GM21526 (cell line): ENCODE measurements around the gene KLRD1.
A peak's percentile ranks its signal among the peaks of the same experiment; 100 is the strongest.
"Not testable (repeated sequence)": the region's sequence is repeated elsewhere in the genome, so short reads cannot be mapped to it uniquely, and the experiment has no call there.

ENCODE experiments used
- ATAC-seq: cut with Tn5 transposase; IDR thresholded peaks from one replicate; pipeline ENCODE4 v1.9.1; 2021; ENCODE audit warnings: moderate library complexity; ENCODE audit not compliant: unreplicated experiment, low FRiP score

Gene KLRD1

GRCh38 chr12:10336196-10336595 lies 28.5 kb downstream of the KLRD1 start:
- not testable (repeated sequence) for ATAC-seq

- ATAC-seq, result not testable (repeated sequence)
These were observed 30.8 kb downstream of the KLRD1 start for GRCh38 chr12:10338470-10338869.

GRCh38 chr12:10339053-10339840 lies 31.6 kb downstream of the KLRD1 start:
- ATAC-seq, result no peak

GRCh38 chr12:10340946-10341345 lies 33.3 kb downstream of the KLRD1 start:
- not testable (repeated sequence) for ATAC-seq

GRCh38 chr12:10341892-10342509 lies 34.3 kb downstream of the KLRD1 start:
- no peak for ATAC-seq

GRCh38 chr12:10351457-10351856 lies 43.8 kb downstream of the KLRD1 start:
- not testable (repeated sequence) for ATAC-seq

- no peak for ATAC-seq
These were observed 46.4 kb downstream of the KLRD1 start for GRCh38 chr12:10354071-10354470.

- ATAC-seq, result no peak
These were observed 46.8 kb downstream of the KLRD1 start for GRCh38 chr12:10354502-10354901.

- ATAC-seq, result no peak
These were observed 50.5 kb downstream of the KLRD1 start for GRCh38 chr12:10358131-10358530.

- ATAC-seq, result no peak
These were observed 51.3 kb downstream of the KLRD1 start for GRCh38 chr12:10358969-10359368.

- no peak for ATAC-seq
These were observed 53.4 kb downstream of the KLRD1 start for GRCh38 chr12:10361084-10361483.

GRCh38 chr12:10361622-10362021 lies 54.0 kb downstream of the KLRD1 start:
- ATAC-seq, result no peak

GRCh38 chr12:10362325-10362724 lies 54.7 kb downstream of the KLRD1 start:
- no peak for ATAC-seq

- no peak for ATAC-seq
These were observed 55.4 kb downstream of the KLRD1 start for GRCh38 chr12:10362828-10363657.

GRCh38 chr12:10363658-10363913 lies 55.9 kb downstream of the KLRD1 start:
- ATAC-seq, result no peak

GRCh38 chr12:10363914-10364814 lies 56.5 kb downstream of the KLRD1 start:
- ATAC-seq, result peak; percentile 90

- ATAC-seq, result peak; percentile 52
These were observed 57.3 kb downstream of the KLRD1 start for GRCh38 chr12:10364815-10365622.

GRCh38 chr12:10365696-10366405 lies 58.2 kb downstream of the KLRD1 start:
- ATAC-seq, result no peak

GRCh38 chr12:10366875-10367274 lies 59.2 kb downstream of the KLRD1 start:
- no peak for ATAC-seq
